Measurements from ENCODE around the gene TRIM46.

- TF ChIP-seq, protein P1, sequence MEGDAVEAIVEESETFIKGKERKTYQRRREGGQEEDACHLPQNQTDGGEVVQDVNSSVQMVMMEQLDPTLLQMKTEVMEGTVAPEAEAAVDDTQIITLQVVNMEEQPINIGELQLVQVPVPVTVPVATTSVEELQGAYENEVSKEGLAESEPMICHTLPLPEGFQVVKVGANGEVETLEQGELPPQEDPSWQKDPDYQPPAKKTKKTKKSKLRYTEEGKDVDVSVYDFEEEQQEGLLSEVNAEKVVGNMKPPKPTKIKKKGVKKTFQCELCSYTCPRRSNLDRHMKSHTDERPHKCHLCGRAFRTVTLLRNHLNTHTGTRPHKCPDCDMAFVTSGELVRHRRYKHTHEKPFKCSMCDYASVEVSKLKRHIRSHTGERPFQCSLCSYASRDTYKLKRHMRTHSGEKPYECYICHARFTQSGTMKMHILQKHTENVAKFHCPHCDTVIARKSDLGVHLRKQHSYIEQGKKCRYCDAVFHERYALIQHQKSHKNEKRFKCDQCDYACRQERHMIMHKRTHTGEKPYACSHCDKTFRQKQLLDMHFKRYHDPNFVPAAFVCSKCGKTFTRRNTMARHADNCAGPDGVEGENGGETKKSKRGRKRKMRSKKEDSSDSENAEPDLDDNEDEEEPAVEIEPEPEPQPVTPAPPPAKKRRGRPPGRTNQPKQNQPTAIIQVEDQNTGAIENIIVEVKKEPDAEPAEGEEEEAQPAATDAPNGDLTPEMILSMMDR (IDR thresholded peaks at IDR 0.05; ENCODE audit: insufficient read depth, low read length, poor library complexity, severe bottlenecking): no peak
- no peak for TF ChIP-seq EZH2phosphoT487 (conservative IDR thresholded peaks at IDR 0.05; ENCODE audit: low read length)
These were observed 3.7 kb downstream of the TRIM46 start for GRCh38 chr1:155177192-155177917.
